Testis (tissue), 3 donors: ENCODE data around the gene TMC3. TPM values are rescaled to one million over a fixed set of nuclear protein-coding genes. Genes with fewer than 3 reads are reported as not detected.

ENCODE experiments used
- DNase-seq: peaks from one replicate; pipeline ENCODE4 v3.0.0-alpha.2; 2019
- H3K27ac ChIP-seq, 2 donors: fragments of 200-600 bp; sonication (generic); one replicate each; pipeline ENCODE4 v1.5.1; 2019
- H3K27me3 ChIP-seq: fragments of 200-600 bp; sonication (generic); one replicate; pipeline ENCODE4 v1.5.1; 2019
- H3K36me3 ChIP-seq: fragments of 200-600 bp; sonication (generic); one replicate; pipeline ENCODE4 v1.5.1; 2017; ENCODE audit warnings: low read depth; ENCODE audit errors: missing control alignments
- H3K4me1 ChIP-seq: fragments of 200-600 bp; sonication (generic); one replicate; pipeline ENCODE4 v1.5.1; 2019
- H3K4me3 ChIP-seq, 2 donors: fragments of 200-600 bp; sonication (generic); one replicate each; pipeline ENCODE4 v1.5.1; 2017 to 2019
- H3K9me3 ChIP-seq: fragments of 200-600 bp; sonication (generic); one replicate; pipeline ENCODE4 v1.5.1; 2017
- CTCF ChIP-seq, 3 experiments: fragments of 450-650 bp in 2 of 3; fragments of 200-600 bp in 1 of 3; sonication (generic) in 1 of 3; IDR thresholded peaks; one replicate each; pipeline ENCODE4 v1.5.1; 2016 to 2019; ENCODE audit warnings: antibody characterized with exemption in 3 of 3, mild to moderate bottlenecking in 2 of 3, moderate library complexity in 1 of 3
- POLR2A ChIP-seq: fragments of 450-650 bp; IDR thresholded peaks from one replicate; pipeline ENCODE4 v1.6.1; 2017; ENCODE audit warnings: antibody characterized with exemption, mild to moderate bottlenecking, moderate library complexity
- WGBS, 2 donors: methylation state at CpG; one replicate each; pipeline ENCODE4 v1.1.5; 2018; 5-methylcytosine and 5-hydroxymethylcytosine counted together
- intact Hi-C: fragments of 100-400 bp; cut with DNase I; formaldehyde crosslinking; loops from one replicate; pipeline ENCODE4 v1.15.1; 2023; ENCODE audit warnings: low total_unique reads
- polyA plus RNA-seq: library from polyadenylated mRNA; stranded (reverse); fragments of 350-450 nt; fragmentation: Illumina TruSeq; extraction: RNeasy Lipid Tissue Mini Kit (QIAGEN cat#74804); gene quantifications from one replicate; pipeline ENCODE4 v1.2.3, GENCODE V29; 2014; ENCODE audit warnings: low read depth, low replicate concordance; ENCODE audit not compliant: insufficient read depth
- total RNA-seq, 2 donors: library from RNA; depleted of rRNA; stranded (reverse); fragments of >200 nt; gene quantifications; one replicate each; pipeline ENCODE4 v1.2.3, GENCODE V29; 2016

The TMC3 gene
- total and polyA plus RNA-seq, 3 donors from 2014 or later = 0.16 to 0.31 (median 0.26) TPM

- Histone ChIP-seq H3K27me3 (no peaks in the 10 kb centered on the region), H3K9me3 (no peaks in the 10 kb centered on the region), H3K4me3 (no peak overlapping the region), H3K36me3 (no peaks in the 10 kb centered on the region), H3K4me1 (no peaks in the 10 kb centered on the region), H3K27ac (no peak overlapping the region)
- no peak for TF ChIP-seq CTCF (IDR thresholded peaks at IDR 0.05)
- TF ChIP-seq POLR2A = no peak
- peak; percentile 34 for DNase-seq
- intact Hi-C loops = no loop called here
- 74 to 89% methylated on average over 11 of the region's 11 CpGs for WGBS, 2 donors
Measured at GRCh38 chr15:81296673-81297072, 77.3 kb downstream of the TMC3 start.

GRCh38 chr15:81296186-81296585 lies 77.8 kb downstream of the TMC3 start:
- 89 to 96% methylated on average over 2 of the region's 2 CpGs for WGBS, 2 donors
- Histone ChIP-seq H3K27me3 (no peaks in the 10 kb centered on the region), H3K27ac (no peak overlapping the region), H3K9me3 (no peaks in the 10 kb centered on the region), H3K4me1 (no peaks in the 10 kb centered on the region), H3K36me3 (no peaks in the 10 kb centered on the region), H3K4me3 (no peak overlapping the region)
- intact Hi-C loops = no loop called here
- no peak for DNase-seq
- TF ChIP-seq POLR2A (no peak), CTCF (IDR thresholded peaks at IDR 0.05) (no peak)

- TF ChIP-seq POLR2A (no peak), CTCF (IDR thresholded peaks at IDR 0.05) (no peak)
- intact Hi-C loops = no loop called here
- no peaks in the 10 kb centered on the region for H3K27me3 ChIP-seq
- H3K27ac ChIP-seq = no peak overlapping the region
- H3K36me3 ChIP-seq = no peaks in the 10 kb centered on the region
- 81 to 84% methylated on average over 5 of the region's 5 CpGs for WGBS, 2 donors
- no peaks in the 10 kb centered on the region for H3K4me1 ChIP-seq
- no peaks in the 10 kb centered on the region for H3K9me3 ChIP-seq
- DNase-seq = no peak
- H3K4me3 ChIP-seq = no peak overlapping the region
Measured at GRCh38 chr15:81295486-81296121, 78.4 kb downstream of the TMC3 start.

GRCh38 chr15:81294516-81294880 lies 79.5 kb downstream of the TMC3 start:
- Histone ChIP-seq H3K9me3 (no peaks in the 10 kb centered on the region), H3K36me3 (no peaks in the 10 kb centered on the region), H3K27me3 (no peaks in the 10 kb centered on the region), H3K27ac (no peak overlapping the region), H3K4me1 (no peaks in the 10 kb centered on the region), H3K4me3 (no peak overlapping the region)
- TF ChIP-seq POLR2A (no peak), CTCF (IDR thresholded peaks at IDR 0.05) (no peak)
- DNase-seq = no peak
- 59 to 72% methylated on average over 6 of the region's 6 CpGs for WGBS, 2 donors
- intact Hi-C loops = no loop called here
